Heart left ventricle (tissue), 16 donors: ENCODE results near the gene CMTM5. TPM values are rescaled to one million over a fixed set of nuclear protein-coding genes. Genes with fewer than 3 reads are reported as not detected.
A peak's percentile ranks its signal among the peaks of the same experiment; 100 is the strongest.

Source experiments
- ATAC-seq, 4 donors: fragments of 200-7000 bp; cut with Tn5 transposase; one replicate each; pipeline ENCODE4 v1.9.1; 2020 to 2022; ENCODE audit warnings: moderate library complexity in 4 of 4, mild to moderate bottlenecking in 3 of 4, moderate number of reproducible peaks in 1 of 4
- DNase-seq, 5 donors: peaks; one replicate each; pipeline ENCODE4 v3.0.0-alpha.2; 2020
- H3K27ac ChIP-seq, 12 donors: fragments of 200-600 bp; sonication (generic) in 4 of 12; one replicate each; pipeline versions ENCODE4 v1.5.0 to v1.8.0; 2016 to 2022; ENCODE audit warnings: mild to moderate bottlenecking in 2 of 12
- H3K27me3 ChIP-seq, 9 donors: fragments of 200-600 bp; sonication (generic) in 2 of 9; one replicate each; pipeline versions ENCODE4 v1.5.1 to v1.8.0; 2016 to 2022; ENCODE audit warnings: mild to moderate bottlenecking in 3 of 9
- H3K36me3 ChIP-seq, 9 donors: fragments of 200-600 bp; sonication (generic) in 2 of 9; one replicate each; pipeline versions ENCODE4 v1.5.0 to v1.8.0; 2018 to 2022; ENCODE audit warnings: mild to moderate bottlenecking in 2 of 9
- H3K4me1 ChIP-seq, 12 donors: fragments of 200-600 bp; sonication (generic) in 4 of 12; one replicate each; pipeline versions ENCODE4 v1.5.0 to v1.8.0; 2016 to 2022; ENCODE audit warnings: mild to moderate bottlenecking in 3 of 12
- H3K4me3 ChIP-seq, 12 donors: fragments of 200-600 bp; sonication (generic) in 4 of 12; one replicate each; pipeline versions ENCODE4 v1.5.0 to v1.8.0; 2017 to 2022; ENCODE audit warnings: mild to moderate bottlenecking in 9 of 12, moderate library complexity in 4 of 12
- H3K9me3 ChIP-seq, 12 donors: fragments of 200-600 bp; sonication (generic) in 4 of 12; one replicate each; pipeline versions ENCODE4 v1.5.0 to v1.8.0; 2016 to 2022; ENCODE audit warnings: mild to moderate bottlenecking in 1 of 12
- POLR2A ChIP-seq, 2 donors: fragments of 450-650 bp; IDR thresholded peaks; one replicate each; pipeline ENCODE4 v1.6.1; 2017; ENCODE audit warnings: antibody characterized with exemption in 2 of 2, mild to moderate bottlenecking in 2 of 2, moderate library complexity in 2 of 2
- WGBS, 4 donors: extraction: QIAGEN DNeasy Blood & Tissue Kit in 2 of 4; methylation state at CpG; one replicate each; pipeline versions ENCODE4 v1.1.5 to v1.1.7; 2013 to 2018; 5-methylcytosine and 5-hydroxymethylcytosine counted together
- intact Hi-C, 10 donors: fragments of 100-400 bp; cut with DNase I; formaldehyde crosslinking; loops; one replicate each; pipeline versions ENCODE4 v1.11.1 to v1.14.2; 2022
- polyA plus RNA-seq, 2 donors: library from polyadenylated mRNA; stranded (reverse); fragments of 200-250 nt; gene quantifications; one replicate each; pipeline ENCODE4 v1.2.3, GENCODE V29; 2013
- total RNA-seq, 9 donors: library from RNA; depleted of rRNA in 2 of 9; stranded (reverse); fragments of >200 nt in 2 of 9; fragmentation: NEBNext Ultra II Directional in 3 of 9; extraction: Animal tissue kit (Norgen Biotek cat#: 25700) in 3 of 9; gene quantifications; one replicate each; pipeline versions ENCODE4 v1.1.0 to v1.2.4, GENCODE V29; 2016 to 2023
- TF ChIP-seq, protein P1 (sequence below), 12 donors: fragments of 200-600 bp; sonication (generic) in 4 of 12; IDR thresholded peaks; one replicate each; pipeline versions ENCODE4 v1.5.0 to v1.8.0; 2018 to 2022; ENCODE audit warnings: antibody characterized with exemption in 12 of 12, mild to moderate bottlenecking in 5 of 12
- donor health status: ischemic (EF 13 %, LVEDD 7.1; RV severe dilation, severe dysfunction).
- donor health status: healthy with polysubstance abuse.
- donor health status: DM: no; HTN: yes; CAD: no.
- donor health status: DM: no; HTN: no; CAD: no.
- donor health status: ischemic (EF 25% LVEDD 6.9; RV normal size, moderate dysfunction).
- donor health status: ischemic (EF 25% LVEDD 5.7; RV mildly dilated, moderate dysfunction).
- donor health status: healthy.
- donor health status: DM: yes; HTN: yes; CAD: no.
- donor health status: ischemic (EF 35%, LVEDD 5.7; RV mildly dilated, moderate dysfunction).
- donor health status: nonischemic (EF 11% LVEDD 7.7; RV severe dilation, severe dysfunction).
- donor health status: DM: yes; HTN: yes; CAD: no.
- donor health status: PGD.
- donor health status: ischemic (EF 29% LVEDD 5.4; RV normal size, mild dysfunction).
- donor health status: nonischemic (EF 23%, LVEDD 6.1; RV moderate dilation, normal function).

CMTM5 gene
- total and polyA plus RNA-seq, 11 donors, result 0.32 to 1.8 (median 0.75) TPM; not detected in 4

DNA sequence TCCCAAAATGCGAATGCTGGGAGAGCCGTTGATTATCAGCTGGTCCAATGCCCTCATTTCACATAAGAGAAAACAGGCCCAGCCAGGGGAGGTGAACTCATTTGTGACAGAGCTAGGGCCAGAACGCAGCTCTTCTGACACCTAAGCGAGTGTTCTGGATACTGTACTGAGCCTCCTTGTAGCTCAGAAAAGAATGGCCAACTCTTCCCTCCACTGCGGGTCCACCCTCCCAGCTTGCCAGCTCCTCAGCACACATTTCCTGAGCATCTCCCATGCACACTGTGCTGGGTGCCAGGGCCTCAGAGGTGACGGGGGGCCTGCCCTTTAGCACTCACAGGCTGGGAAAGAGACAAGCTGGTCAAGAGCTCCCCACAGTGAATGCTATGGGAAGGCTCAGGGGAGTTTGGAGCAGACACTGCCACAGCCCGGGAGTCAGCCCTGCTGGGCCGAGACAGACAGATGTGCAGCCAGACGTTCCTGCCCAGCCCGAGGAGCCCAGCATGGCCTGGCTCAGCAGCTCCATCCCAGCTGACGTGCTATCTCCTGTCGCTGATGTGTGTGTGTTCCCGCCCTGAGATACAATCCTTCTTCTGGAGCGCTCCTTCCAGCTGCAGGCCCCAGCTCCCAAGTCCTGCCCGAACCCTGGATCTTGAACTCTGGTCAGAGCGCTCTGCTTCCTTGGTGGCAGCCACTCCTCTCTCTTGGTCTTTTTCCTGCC, 3.5 kb downstream of the CMTM5 start:
- TF ChIP-seq POLR2A (IDR thresholded peaks at IDR 0.05), result no peak
- TF ChIP-seq, protein P1, sequence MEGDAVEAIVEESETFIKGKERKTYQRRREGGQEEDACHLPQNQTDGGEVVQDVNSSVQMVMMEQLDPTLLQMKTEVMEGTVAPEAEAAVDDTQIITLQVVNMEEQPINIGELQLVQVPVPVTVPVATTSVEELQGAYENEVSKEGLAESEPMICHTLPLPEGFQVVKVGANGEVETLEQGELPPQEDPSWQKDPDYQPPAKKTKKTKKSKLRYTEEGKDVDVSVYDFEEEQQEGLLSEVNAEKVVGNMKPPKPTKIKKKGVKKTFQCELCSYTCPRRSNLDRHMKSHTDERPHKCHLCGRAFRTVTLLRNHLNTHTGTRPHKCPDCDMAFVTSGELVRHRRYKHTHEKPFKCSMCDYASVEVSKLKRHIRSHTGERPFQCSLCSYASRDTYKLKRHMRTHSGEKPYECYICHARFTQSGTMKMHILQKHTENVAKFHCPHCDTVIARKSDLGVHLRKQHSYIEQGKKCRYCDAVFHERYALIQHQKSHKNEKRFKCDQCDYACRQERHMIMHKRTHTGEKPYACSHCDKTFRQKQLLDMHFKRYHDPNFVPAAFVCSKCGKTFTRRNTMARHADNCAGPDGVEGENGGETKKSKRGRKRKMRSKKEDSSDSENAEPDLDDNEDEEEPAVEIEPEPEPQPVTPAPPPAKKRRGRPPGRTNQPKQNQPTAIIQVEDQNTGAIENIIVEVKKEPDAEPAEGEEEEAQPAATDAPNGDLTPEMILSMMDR (IDR thresholded peaks at IDR 0.05), result no peak
- Histone ChIP-seq H3K27me3 (no peaks in the 10 kb centered on the region), H3K4me3 (no peak overlapping the region), H3K9me3 (no peaks in the 10 kb centered on the region), H3K4me1 (peaks cover 0 to 14% (median 0%) of the 10 kb centered on the region in 12 donors), H3K27ac (peak overlapping the region in 2 of 12 donors; percentile 14 to 18), H3K36me3 (peaks cover 0 to 52% (median 39%) of the 10 kb centered on the region in 9 donors)
- intact Hi-C loops, result loop anchor here in 9 of 10 donors (1.0 to 10.0 kb wide), 8 partner anchors 52 to 116 kb away; no protein-coding TSS in a partner anchor
- peak in 1 of 5 donors; percentile 17 for DNase-seq
- WGBS, 4 donors, result 35 to 56% (median 48%) methylated on average over 14 to 16 of the region's 16 CpGs
- ATAC-seq, result peak; percentile 1 to 7 (median 2)

DNA sequence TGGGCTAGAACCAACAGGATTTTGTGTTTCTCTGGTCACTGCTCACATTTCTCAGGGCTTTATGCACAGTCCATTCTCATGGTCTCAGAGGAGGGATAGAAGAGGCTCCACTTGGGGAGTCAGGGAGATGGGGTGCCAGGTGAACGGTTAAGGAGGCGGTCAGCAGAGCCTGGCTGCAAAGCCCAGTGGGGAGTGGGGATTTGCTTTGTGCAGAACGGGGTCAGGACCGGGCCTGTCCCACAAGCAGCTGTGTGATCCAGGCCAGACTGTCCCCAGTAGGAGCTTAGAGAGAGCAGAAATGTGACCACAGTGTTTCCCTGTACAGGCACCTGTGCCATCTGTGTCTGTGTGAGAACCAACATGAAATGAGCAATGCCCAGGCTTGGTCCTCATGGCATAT, 4.1 kb downstream of the CMTM5 start:
- DNase-seq, result no peak
- 66 to 77% (median 75%) methylated on average over 4 of the region's 4 CpGs for WGBS, 4 donors
- no peak for TF ChIP-seq POLR2A (IDR thresholded peaks at IDR 0.05)
- TF ChIP-seq, protein P1 (IDR thresholded peaks at IDR 0.05), result no peak
- peak overlapping the region in 1 of 12 donors; percentile 0 for H3K27ac ChIP-seq
- no peak overlapping the region for H3K4me3 ChIP-seq
- H3K36me3 ChIP-seq, result peaks cover 0 to 58% (median 41%) of the 10 kb centered on the region in 9 donors
- no peaks in the 10 kb centered on the region for H3K27me3 ChIP-seq
- H3K9me3 ChIP-seq, result no peaks in the 10 kb centered on the region
- H3K4me1 ChIP-seq, result peaks cover 0 to 14% (median 0%) of the 10 kb centered on the region in 12 donors
- intact Hi-C loops, result loop anchor here in 9 of 10 donors (1.0 to 10.0 kb wide), 8 partner anchors 52 to 116 kb away; no protein-coding TSS in a partner anchor
- no peak for ATAC-seq

DNA sequence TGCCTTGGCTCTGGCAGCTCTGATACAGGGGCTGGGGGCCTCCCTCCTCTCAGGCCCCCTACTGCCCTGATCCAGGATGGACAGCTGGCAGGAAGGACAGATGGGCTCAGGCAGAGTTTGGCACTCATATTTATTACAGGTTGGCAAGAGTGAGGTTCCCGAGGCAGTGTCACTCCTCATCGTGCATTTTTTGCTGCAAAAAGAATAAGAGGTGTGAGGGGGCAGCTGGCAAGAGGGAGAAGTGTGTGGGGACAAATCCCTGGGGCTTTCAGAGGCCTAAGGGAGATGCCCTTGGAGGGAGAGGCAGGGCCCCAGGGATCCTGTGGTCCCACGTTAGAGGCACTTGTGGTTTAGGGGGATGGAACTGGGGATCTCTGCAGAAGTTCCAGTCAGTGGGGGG, 5.0 kb downstream of the CMTM5 start:
- H3K27ac ChIP-seq, result no peak overlapping the region
- H3K9me3 ChIP-seq, result no peaks in the 10 kb centered on the region
- no peak for TF ChIP-seq POLR2A (IDR thresholded peaks at IDR 0.05)
- TF ChIP-seq, protein P1 (IDR thresholded peaks at IDR 0.05), result no peak
- H3K27me3 ChIP-seq, result no peaks in the 10 kb centered on the region
- intact Hi-C loops, result loop anchor here in 8 of 10 donors (2.0 to 10.0 kb wide), 7 partner anchors 53 to 117 kb away; no protein-coding TSS in a partner anchor
- WGBS, 4 donors, result 42 to 45% (median 43%) methylated on average over 3 of the region's 3 CpGs
- DNase-seq, result no peak
- H3K4me1 ChIP-seq, result peaks cover 0 to 13% (median 0%) of the 10 kb centered on the region in 12 donors
- peaks cover 0 to 65% (median 44%) of the 10 kb centered on the region in 9 donors for H3K36me3 ChIP-seq
- H3K4me3 ChIP-seq, result no peak overlapping the region
- no peak for ATAC-seq

- Histone ChIP-seq H3K9me3 (no peaks in the 10 kb centered on the region), H3K36me3 (peaks cover 0 to 69% (median 47%) of the 10 kb centered on the region in 9 donors), H3K27ac (no peak overlapping the region), H3K4me1 (peaks cover 0 to 13% (median 0%) of the 10 kb centered on the region in 12 donors), H3K4me3 (no peak overlapping the region), H3K27me3 (no peaks in the 10 kb centered on the region)
- intact Hi-C loops, result loop anchor here in 7 of 10 donors (5.0 to 10.0 kb wide), 6 partner anchors 55 to 117 kb away; no protein-coding TSS in a partner anchor
- WGBS, 4 donors, result 63 to 90% (median 83%) methylated on average over 2 to 6 of the region's 6 CpGs
- no peak for TF ChIP-seq POLR2A (IDR thresholded peaks at IDR 0.05)
- TF ChIP-seq, protein P1 (IDR thresholded peaks at IDR 0.05), result no peak
- no peak for DNase-seq
- no peak for ATAC-seq
Observed at GRCh38 chr14:23382276-23382675, 5.4 kb downstream of the CMTM5 start.
